ENCODE data around the gene GGCT.

The GGCT gene

DNA sequence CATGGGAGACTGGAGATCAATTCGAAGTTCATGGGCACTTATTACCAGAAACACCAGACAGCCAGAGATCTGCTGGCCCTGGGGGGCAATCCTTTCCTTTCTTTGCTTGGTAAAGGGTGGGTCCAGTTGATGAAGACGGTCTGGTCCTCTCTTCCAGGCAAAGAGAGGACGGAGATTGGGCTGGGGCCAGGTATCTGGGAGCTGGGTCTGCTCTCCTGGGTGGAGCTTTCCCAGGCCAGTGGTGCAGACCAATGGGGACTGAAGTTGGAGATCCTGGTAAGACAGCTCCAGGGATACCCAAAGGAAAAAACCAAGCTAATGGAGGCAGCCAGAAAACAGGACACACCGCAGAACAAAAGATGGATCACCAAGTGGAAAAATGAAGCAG, 44.4 kb downstream of the GGCT start:
- peak overlapping the region; percentile 6; the same call in 1 of the 2 replicates for H3K4me3 ChIP-seq (ENCODE audit: low read length)
- TF ChIP-seq, protein P1, sequence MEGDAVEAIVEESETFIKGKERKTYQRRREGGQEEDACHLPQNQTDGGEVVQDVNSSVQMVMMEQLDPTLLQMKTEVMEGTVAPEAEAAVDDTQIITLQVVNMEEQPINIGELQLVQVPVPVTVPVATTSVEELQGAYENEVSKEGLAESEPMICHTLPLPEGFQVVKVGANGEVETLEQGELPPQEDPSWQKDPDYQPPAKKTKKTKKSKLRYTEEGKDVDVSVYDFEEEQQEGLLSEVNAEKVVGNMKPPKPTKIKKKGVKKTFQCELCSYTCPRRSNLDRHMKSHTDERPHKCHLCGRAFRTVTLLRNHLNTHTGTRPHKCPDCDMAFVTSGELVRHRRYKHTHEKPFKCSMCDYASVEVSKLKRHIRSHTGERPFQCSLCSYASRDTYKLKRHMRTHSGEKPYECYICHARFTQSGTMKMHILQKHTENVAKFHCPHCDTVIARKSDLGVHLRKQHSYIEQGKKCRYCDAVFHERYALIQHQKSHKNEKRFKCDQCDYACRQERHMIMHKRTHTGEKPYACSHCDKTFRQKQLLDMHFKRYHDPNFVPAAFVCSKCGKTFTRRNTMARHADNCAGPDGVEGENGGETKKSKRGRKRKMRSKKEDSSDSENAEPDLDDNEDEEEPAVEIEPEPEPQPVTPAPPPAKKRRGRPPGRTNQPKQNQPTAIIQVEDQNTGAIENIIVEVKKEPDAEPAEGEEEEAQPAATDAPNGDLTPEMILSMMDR (conservative IDR thresholded peaks at IDR 0.05; ENCODE audit: low read length) = no peak
- DNase-seq (ENCODE audit: low read depth) = no peak

DNA sequence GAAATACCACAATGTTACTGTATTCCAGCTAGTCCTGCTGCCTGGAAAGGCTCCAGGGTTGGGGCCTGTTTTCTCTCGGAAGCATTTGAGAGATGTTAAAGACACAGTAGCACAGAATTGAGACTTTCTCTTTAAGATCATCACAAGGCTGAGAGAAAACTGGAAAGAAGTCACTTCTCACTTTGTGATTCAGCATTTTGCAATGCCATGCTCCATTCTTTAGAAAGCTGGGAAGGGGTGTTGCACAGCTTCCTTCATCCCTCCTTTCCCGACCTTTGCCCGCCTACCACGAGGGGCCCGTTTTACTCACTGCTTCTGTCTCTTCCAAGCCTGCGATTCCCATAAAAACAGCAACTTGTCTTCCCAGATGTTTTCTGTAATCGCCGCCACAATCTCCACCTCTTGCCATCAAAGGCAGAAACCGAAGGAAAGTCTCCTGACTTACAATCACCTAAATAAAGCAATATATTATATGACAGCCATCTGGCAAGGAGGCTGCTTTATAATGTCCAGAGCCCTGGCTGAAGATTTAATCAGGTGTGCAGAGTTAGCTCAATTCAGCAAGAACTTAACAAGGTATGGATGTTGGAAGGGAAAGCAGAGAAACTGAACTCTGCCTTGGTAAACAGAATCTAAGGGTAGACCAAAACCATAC, 44.9 kb downstream of the GGCT start:
- DNase-seq (ENCODE audit: low read depth) = peak; percentile 97
- TF ChIP-seq, protein P1 (conservative IDR thresholded peaks at IDR 0.05; ENCODE audit: low read length) = no peak
- H3K4me3 ChIP-seq (ENCODE audit: low read length) = peak overlapping the region; percentile 6; the same call in 1 of the 2 replicates

DNA sequence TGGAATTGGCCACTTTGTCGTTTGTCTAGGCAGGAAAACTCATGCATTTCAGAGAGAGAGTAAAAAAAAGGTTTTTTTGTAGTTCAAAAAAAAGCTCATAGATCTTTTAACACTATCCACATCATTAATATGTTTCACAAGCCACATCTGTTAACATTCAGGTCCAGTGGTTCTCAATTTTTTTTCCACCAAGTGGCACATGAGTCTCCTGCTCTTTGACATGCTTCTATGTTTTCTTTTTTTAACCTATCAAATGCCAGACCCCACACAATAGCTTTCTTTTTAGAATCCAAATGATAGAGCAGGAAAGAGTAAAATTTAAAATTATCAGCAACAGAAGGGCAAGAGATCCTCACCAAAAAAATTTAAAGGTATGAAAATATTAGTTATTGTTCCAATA, 46.3 kb downstream of the GGCT start:
- no peak overlapping the region for H3K4me3 ChIP-seq (ENCODE audit: low read length)
- DNase-seq (ENCODE audit: low read depth) = peak; percentile 79
- TF ChIP-seq, protein P1 (conservative IDR thresholded peaks at IDR 0.05; ENCODE audit: low read length) = no peak

DNA sequence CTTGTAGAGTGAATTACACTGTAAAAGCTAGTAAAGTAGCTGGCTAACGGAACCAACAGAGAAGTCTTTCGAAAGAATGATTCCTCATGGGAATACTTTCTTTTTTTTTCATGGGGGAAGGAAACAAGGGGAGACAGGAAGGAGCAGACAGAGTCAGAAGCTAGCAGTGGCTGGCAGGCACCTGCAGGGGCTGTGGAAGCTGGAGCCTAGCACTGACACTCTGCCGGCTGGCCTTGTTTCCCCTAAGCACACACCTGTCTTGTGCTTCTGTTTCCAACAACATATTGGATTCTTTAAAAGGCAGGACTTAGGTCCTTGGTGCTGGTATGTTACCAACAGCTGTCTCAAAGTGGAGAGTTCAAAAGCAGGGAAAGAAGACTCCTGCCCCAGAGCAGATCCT, 50.7 kb downstream of the GGCT start:
- TF ChIP-seq, protein P1 (conservative IDR thresholded peaks at IDR 0.05; ENCODE audit: low read length) = 0 out of 2 replicates have a peak, but pooled peaks have one; percentile 1
- DNase-seq (ENCODE audit: low read depth) = peak; percentile 47
- no peak overlapping the region for H3K4me3 ChIP-seq (ENCODE audit: low read length)

DNA sequence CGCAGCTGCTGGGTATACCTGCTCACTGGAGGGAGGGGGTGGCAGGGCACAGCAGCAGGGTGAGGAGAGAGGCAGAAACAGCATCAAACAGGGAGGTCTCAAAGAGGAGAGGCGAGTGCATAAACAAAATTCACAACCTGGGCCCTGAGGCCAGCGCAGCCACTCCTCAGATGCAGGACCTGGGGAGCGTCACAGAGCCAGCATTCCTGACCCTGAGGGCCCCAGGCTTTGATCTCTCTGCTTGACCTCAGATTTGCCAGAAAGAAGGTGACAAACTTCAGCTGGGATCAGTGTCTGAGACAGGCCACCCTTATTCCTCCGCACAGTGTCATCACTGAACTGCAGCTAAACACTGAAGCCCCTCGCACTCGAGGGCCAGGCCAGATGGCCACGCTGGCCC, 51.6 kb downstream of the GGCT start:
- no peak overlapping the region for H3K4me3 ChIP-seq (ENCODE audit: low read length)
- TF ChIP-seq, protein P1 (conservative IDR thresholded peaks at IDR 0.05; ENCODE audit: low read length) = no peak
- no peak for DNase-seq (ENCODE audit: low read depth)

DNA sequence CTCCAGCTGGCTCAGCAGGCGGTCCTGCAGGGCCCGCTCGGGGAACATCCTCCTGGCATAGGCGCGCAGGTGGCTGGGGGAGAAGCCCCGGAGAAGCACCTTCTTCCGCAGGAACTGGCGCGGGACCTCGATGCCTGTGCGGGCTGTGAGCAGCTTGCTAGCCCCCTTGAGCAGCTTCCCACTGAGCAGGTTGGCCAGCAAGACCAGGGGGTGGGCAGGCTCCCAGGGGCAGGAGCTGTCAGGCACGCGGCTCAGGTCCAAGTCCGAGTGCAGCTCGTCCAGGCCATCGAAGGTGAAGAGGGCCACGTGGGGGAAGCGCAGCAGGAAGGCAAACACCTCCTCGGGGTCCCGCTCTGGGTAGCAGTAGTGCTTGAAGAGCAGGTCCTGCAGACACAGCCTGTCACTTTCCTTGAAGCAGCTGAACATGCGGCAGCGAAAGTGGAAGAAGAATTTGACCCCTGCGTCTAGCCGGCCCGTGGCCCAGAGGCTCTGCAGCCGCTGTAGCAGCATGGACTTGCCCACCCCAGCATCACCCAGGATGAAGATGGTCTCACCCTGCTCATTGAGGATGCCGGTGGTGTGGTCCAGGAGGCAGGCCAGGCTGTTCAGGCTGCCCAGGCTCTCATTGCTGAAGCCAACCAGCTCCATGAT, 52.2 kb downstream of the GGCT start:
- no peak overlapping the region for H3K4me3 ChIP-seq (ENCODE audit: low read length)
- TF ChIP-seq, protein P1 (conservative IDR thresholded peaks at IDR 0.05; ENCODE audit: low read length) = no peak
- no peak for DNase-seq (ENCODE audit: low read depth)

Data from AG10803 (cell line).